ENCODE data around the gene LRRC15. TPM values are rescaled to one million over a fixed set of nuclear protein-coding genes. Genes with fewer than 3 reads are reported as not detected.

LRRC15 gene
- polyA plus RNA-seq, 3 donors = not detected

GRCh38 chr3:194404365-194405140 lies 35.0 kb upstream of the LRRC15 start:
- Mint-ChIP-seq H3K36me3 (peaks cover 41 to 44% of the 10 kb centered on the region in 2 donors), H3K4me1 (no peaks in the 10 kb centered on the region), H3K9me3 (peaks cover 0 to 4% (median 0%) of the 10 kb centered on the region in 7 donors), H3K4me3 (no peak overlapping the region), H3K27ac (no peak overlapping the region), H3K27me3 (ENCODE audit: low read depth in 3 of 3) (peaks cover 6 to 7% (median 7%) of the 10 kb centered on the region in 3 donors)
- no peaks in the 10 kb centered on the region for H3K79me2 ChIP-seq (ENCODE audit: insufficient read depth, low read length)
- no peaks in the 10 kb centered on the region for H3K9me3 ChIP-seq (replicated peaks in 1 of 2; ENCODE audit: control insufficient read depth in 1 of 2, insufficient read depth in 1 of 2, low read length in 2 of 2)
- no peak overlapping the region for H3K9ac ChIP-seq (ENCODE audit: insufficient read depth, low read length, poor library complexity, severe bottlenecking)
- H3K4me3 ChIP-seq (replicated peaks in 1 of 3; ENCODE audit: low read depth in 2 of 3, low read length in 3 of 3) = no peak overlapping the region
- H4K20me1 ChIP-seq (ENCODE audit: insufficient read depth, low read length) = no peaks in the 10 kb centered on the region
- no peaks in the 10 kb centered on the region for H3K4me1 ChIP-seq (ENCODE audit: control insufficient read depth in 1 of 2, insufficient read depth in 2 of 2, low read length in 2 of 2)
- H3K4me2 ChIP-seq (replicated peaks; ENCODE audit: extremely low read depth, low read length, poor library complexity, severe bottlenecking) = no peak overlapping the region
- WGBS (ENCODE audit: insufficient coverage) = 47% methylated on average over 6 of the region's 10 CpGs
- H3K27me3 ChIP-seq (ENCODE audit: control insufficient read depth in 2 of 2, insufficient read depth in 2 of 2, low read length in 2 of 2) = peaks cover 0 to 7% of the 10 kb centered on the region in 2 donors
- H3K27ac ChIP-seq (ENCODE audit: low read depth in 1 of 2, low read length in 2 of 2) = no peak overlapping the region
- intact Hi-C loops (cut with micrococcal nuclease) = loop anchor here in 1 of 2 donors (5.0 kb wide), 1 partner anchor 72 kb away; no protein-coding TSS in a partner anchor
- TF ChIP-seq CTCF (IDR thresholded peaks at IDR 0.05) = peak; percentile 85
- peaks cover 12 to 57% of the 10 kb centered on the region in 2 donors for H3K36me3 ChIP-seq (replicated peaks in 1 of 2; ENCODE audit: control insufficient read depth in 1 of 2, insufficient read depth in 2 of 2, low read length in 2 of 2)
- peak; percentile 9 to 41 (median 24) for DNase-seq
- H2AFZ ChIP-seq (ENCODE audit: insufficient read depth, low read depth, low read length, poor library complexity, severe bottlenecking) = no peak overlapping the region

GRCh38 chr3:194401868-194402329 lies 32.4 kb upstream of the LRRC15 start:
- Histone ChIP-seq H3K4me3 (replicated peaks in 1 of 3; ENCODE audit: low read depth in 2 of 3, low read length in 3 of 3) (no peak overlapping the region), H2AFZ (ENCODE audit: insufficient read depth, low read depth, low read length, poor library complexity, severe bottlenecking) (no peak overlapping the region), H3K4me1 (ENCODE audit: control insufficient read depth in 1 of 2, insufficient read depth in 2 of 2, low read length in 2 of 2) (peaks cover 14 to 15% of the 10 kb centered on the region in 2 donors), H4K20me1 (ENCODE audit: insufficient read depth, low read length) (no peaks in the 10 kb centered on the region), H3K4me2 (replicated peaks; ENCODE audit: extremely low read depth, low read length, poor library complexity, severe bottlenecking) (no peak overlapping the region), H3K9ac (ENCODE audit: insufficient read depth, low read length, poor library complexity, severe bottlenecking) (no peak overlapping the region), H3K27ac (ENCODE audit: low read depth in 1 of 2, low read length in 2 of 2) (no peak overlapping the region), H3K27me3 (ENCODE audit: control insufficient read depth in 2 of 2, insufficient read depth in 2 of 2, low read length in 2 of 2) (peaks cover 20 to 33% of the 10 kb centered on the region in 2 donors), H3K9me3 (replicated peaks in 1 of 2; ENCODE audit: control insufficient read depth in 1 of 2, insufficient read depth in 1 of 2, low read length in 2 of 2) (peaks cover 0 to 12% of the 10 kb centered on the region in 2 donors), H3K79me2 (ENCODE audit: insufficient read depth, low read length) (no peaks in the 10 kb centered on the region), H3K36me3 (replicated peaks in 1 of 2; ENCODE audit: control insufficient read depth in 1 of 2, insufficient read depth in 2 of 2, low read length in 2 of 2) (peaks cover 3 to 32% of the 10 kb centered on the region in 2 donors)
- no peak overlapping the region for H3K27ac Mint-ChIP-seq
- peaks cover 0 to 7% (median 2%) of the 10 kb centered on the region in 7 donors for H3K9me3 Mint-ChIP-seq
- H3K4me3 Mint-ChIP-seq = no peak overlapping the region
- intact Hi-C loops (cut with micrococcal nuclease) = loop anchor here in 1 of 2 donors (5.0 kb wide), 1 partner anchor 70 kb away; no protein-coding TSS in a partner anchor
- H3K4me1 Mint-ChIP-seq = peaks cover 17% of the 10 kb centered on the region
- no peak for DNase-seq
- 92% methylated on average over 7 of the region's 8 CpGs for WGBS (ENCODE audit: insufficient coverage)
- peaks cover 33% of the 10 kb centered on the region in 3 donors for H3K27me3 Mint-ChIP-seq (ENCODE audit: low read depth in 3 of 3)
- no peak for TF ChIP-seq CTCF (IDR thresholded peaks at IDR 0.05)
- peaks cover 25% of the 10 kb centered on the region in 2 donors for H3K36me3 Mint-ChIP-seq

Measured in CD14-positive monocyte (primary cell).